WERI-Rb-1 (cell line): Measurements from ENCODE around the gene GGNBP2.

Experiments used
- DNase-seq: peaks from one replicate; pipeline ENCODE4 v3.0.0-alpha.2; 2020
- H3K27ac ChIP-seq: fragments of 250-450 bp; sonication (Bioruptor Pico); 2 replicates; pipeline ENCODE4 v1.5.1; 2020; ENCODE audit warnings: mild to moderate bottlenecking, moderate library complexity
- H3K27me3 ChIP-seq: fragments of 250-450 bp; sonication (Bioruptor Pico); 2 replicates; pipeline ENCODE4 v1.5.1; 2021; ENCODE audit warnings: mild to moderate bottlenecking, low read depth, moderate library complexity; ENCODE audit not compliant: insufficient read depth, severe bottlenecking
- H3K36me3 ChIP-seq: fragments of 250-450 bp; sonication (Bioruptor Pico); 2 replicates; pipeline ENCODE4 v1.5.1; 2020; ENCODE audit warnings: mild to moderate bottlenecking, moderate library complexity
- H3K4me3 ChIP-seq: 2 replicates; pipeline ENCODE4 v1.5.1; 2011; ENCODE audit warnings: low read depth, mild to moderate bottlenecking, control low read depth, low read length
- H3K9me3 ChIP-seq: fragments of 250-450 bp; sonication (Bioruptor Pico); 2 replicates; pipeline ENCODE4 v1.5.1; 2021; ENCODE audit warnings: mild to moderate bottlenecking, moderate library complexity; ENCODE audit not compliant: severe bottlenecking
- TF ChIP-seq, protein P1 (sequence below): IDR thresholded peaks from 2 replicates; pipeline ENCODE4 v1.5.1; 2011; ENCODE audit warnings: low read depth, mild to moderate bottlenecking, control low read depth, inconsistent platforms, low read length

Gene GGNBP2

DNA sequence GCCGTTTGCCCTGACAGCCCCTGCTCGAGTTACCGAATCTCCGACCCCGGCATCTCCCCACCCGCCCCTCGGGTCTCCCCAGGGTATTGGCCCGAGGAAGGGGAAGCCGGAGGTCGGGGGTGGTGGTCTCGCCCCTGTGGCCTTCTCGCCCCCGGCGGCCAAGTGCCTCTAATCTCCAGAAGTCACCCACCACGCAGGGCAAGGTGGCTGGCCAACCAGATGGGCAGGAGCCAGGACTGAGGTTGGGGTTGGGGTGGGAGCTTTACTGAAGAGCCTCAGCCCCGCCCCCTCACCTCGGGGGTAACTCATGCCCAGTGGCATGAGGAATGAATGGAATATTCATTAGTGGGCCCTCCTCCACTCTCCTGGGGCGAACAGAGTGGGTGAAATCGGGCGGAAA lies 47.6 kb downstream of the GGNBP2 start:
- DNase-seq, result peak; percentile 46
- TF ChIP-seq, protein P1, sequence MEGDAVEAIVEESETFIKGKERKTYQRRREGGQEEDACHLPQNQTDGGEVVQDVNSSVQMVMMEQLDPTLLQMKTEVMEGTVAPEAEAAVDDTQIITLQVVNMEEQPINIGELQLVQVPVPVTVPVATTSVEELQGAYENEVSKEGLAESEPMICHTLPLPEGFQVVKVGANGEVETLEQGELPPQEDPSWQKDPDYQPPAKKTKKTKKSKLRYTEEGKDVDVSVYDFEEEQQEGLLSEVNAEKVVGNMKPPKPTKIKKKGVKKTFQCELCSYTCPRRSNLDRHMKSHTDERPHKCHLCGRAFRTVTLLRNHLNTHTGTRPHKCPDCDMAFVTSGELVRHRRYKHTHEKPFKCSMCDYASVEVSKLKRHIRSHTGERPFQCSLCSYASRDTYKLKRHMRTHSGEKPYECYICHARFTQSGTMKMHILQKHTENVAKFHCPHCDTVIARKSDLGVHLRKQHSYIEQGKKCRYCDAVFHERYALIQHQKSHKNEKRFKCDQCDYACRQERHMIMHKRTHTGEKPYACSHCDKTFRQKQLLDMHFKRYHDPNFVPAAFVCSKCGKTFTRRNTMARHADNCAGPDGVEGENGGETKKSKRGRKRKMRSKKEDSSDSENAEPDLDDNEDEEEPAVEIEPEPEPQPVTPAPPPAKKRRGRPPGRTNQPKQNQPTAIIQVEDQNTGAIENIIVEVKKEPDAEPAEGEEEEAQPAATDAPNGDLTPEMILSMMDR, result no peak

DNA sequence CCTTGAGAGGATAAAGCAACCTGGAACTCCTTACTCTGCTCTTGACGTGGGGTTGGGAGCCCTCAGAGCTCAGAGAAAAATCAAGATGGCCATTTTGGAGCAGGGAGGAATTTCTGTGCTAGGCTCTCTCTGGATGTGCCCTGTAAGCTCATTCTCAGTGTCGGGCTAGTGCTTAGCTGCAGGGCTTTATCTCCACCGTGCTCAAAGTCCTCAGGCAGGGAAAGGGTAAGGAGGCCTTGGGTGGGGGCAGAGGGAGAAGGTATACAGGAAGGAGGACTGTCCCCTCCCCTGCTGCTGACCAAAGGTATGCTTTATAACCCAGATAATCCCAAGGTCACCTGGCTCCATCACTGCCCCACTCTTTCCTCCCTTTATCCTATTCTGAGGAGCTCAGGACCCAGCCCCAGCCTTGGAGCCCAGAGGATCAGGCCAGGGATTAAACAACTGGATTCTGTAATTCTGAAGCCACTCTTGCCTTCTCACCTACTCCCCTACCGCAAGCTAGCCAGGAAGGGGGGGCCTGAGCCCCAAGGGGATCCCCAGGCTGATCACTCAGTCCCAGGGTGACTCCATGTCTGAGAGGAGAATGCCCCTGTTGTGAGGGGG lies 48.1 kb downstream of the GGNBP2 start:
- TF ChIP-seq, protein P1, result no peak
- Histone ChIP-seq H3K27me3 (no peaks in the 10 kb centered on the region), H3K27ac (peak overlapping the region; percentile 84; the same call in 1 of the 2 replicates), H3K9me3 (no peaks in the 10 kb centered on the region), H3K4me3 (peak overlapping the region; percentile 77), H3K36me3 (peaks cover 42% of the 10 kb centered on the region)
- peak; percentile 42 for DNase-seq

More for the DNA sequence above, 47.6 kb downstream of the GGNBP2 start:
- peak overlapping the region; percentile 84 for H3K27ac ChIP-seq
- no peaks in the 10 kb centered on the region for H3K27me3 ChIP-seq
- H3K36me3 ChIP-seq, result peaks cover 45% of the 10 kb centered on the region
- no peaks in the 10 kb centered on the region for H3K9me3 ChIP-seq
- H3K4me3 ChIP-seq, result peak overlapping the region; percentile 77

DNA sequence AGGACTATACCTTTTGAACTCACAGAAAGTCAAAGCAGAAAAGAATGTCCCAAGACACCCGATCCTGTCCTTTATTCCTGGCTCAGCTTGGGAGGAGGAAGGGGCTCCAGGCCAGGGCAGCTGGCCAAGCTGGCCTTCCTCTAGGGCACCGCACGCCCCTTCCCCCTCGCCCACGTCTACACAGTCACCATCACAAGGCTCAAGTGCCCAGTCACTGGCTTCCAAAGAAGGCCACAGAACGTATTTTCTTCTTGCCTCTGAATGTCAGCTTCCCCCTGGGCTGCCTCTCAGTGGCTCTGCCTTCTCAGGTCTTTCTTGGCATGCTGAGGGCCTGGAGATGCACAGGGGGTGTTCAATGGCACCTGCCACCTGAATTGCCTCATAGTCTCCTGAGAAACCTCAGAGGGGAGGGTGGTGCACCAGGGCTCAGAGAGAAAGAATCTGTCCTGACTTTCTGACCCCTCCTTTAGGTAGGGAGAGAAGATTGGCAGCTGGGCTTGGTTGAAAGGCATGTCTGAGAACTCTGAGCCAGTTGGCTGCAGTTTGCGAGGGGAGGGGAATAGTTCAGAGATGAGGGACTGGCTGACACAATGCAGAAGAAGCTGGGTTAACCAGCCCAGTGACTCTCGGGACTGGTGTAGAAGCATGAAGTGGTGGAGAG lies 49.1 kb downstream of the GGNBP2 start:
- Histone ChIP-seq H3K4me3 (no peak overlapping the region), H3K9me3 (no peaks in the 10 kb centered on the region), H3K27ac (no peak overlapping the region), H3K27me3 (no peaks in the 10 kb centered on the region), H3K36me3 (peaks cover 35% of the 10 kb centered on the region)
- TF ChIP-seq, protein P1, result no peak
- DNase-seq, result no peak

DNA sequence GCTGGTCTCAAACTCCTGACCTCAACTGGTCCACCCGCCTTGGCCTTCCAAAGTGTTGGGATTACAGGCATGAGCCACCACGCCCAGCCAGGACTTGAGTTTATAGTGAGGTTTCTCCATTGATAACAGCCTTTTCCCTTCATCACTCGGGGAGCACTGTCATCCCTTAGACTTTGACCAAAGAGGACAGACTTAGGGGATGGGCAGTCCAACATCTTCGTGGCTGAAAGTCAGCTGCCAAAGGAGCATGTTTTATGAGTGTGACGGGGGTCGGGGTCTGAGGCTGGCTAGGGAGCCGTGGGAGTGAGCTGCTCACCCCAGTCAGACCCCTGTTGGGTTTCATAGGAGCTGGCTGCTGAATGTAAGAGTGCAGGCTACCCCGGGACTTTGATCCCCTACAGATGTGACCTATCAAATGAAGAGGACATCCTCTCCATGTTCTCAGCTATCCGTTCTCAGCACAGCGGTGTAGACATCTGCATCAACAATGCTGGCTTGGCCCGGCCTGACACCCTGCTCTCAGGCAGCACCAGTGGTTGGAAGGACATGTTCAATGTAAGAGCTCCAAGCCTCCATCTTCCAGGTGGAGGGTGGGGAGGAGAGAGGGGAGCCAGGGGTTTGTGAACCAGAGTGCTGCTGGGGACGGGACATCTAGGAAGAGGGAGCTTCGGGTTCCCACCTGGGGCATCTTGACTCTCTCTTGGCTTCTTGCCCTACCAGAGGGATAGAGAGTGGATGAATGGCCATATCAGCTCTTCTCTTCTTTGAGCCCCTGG lies 50.1 kb downstream of the GGNBP2 start:
- H3K27ac ChIP-seq, result no peak overlapping the region
- no peak for DNase-seq
- no peaks in the 10 kb centered on the region for H3K9me3 ChIP-seq
- no peak overlapping the region for H3K4me3 ChIP-seq
- H3K27me3 ChIP-seq, result no peaks in the 10 kb centered on the region
- TF ChIP-seq, protein P1, result no peak
- peaks cover 28% of the 10 kb centered on the region for H3K36me3 ChIP-seq

DNA sequence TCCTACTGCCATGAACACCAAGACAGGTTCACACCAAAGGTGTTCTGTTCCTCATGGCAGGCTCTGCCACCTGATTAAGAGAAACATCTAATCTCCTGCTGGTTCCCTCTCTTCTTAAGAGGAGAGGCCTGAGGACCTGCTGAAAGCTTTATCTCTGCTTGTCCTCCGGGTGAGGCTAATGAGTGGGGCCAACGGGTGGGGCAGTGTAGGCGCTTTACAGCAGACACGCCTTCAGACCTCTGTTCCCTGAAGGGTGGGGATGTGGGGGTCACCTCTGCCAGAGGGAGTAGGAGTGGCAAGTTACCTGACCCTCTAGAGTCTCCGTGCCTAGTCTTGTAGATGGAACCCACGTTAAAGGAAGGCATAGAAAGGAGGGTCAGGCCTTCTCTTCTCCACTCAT lies 52.5 kb downstream of the GGNBP2 start:
- no peaks in the 10 kb centered on the region for H3K9me3 ChIP-seq
- H3K27me3 ChIP-seq, result no peaks in the 10 kb centered on the region
- TF ChIP-seq, protein P1, result no peak
- no peak overlapping the region for H3K27ac ChIP-seq
- DNase-seq, result no peak
- peaks cover 26% of the 10 kb centered on the region for H3K36me3 ChIP-seq
- H3K4me3 ChIP-seq, result no peak overlapping the region
